Heart right ventricle (tissue), 16 donors: ENCODE data around the gene RBFOX1. TPM values are rescaled to one million over a fixed set of nuclear protein-coding genes. Genes with fewer than 3 reads are reported as not detected.

Experiments
- ATAC-seq, 8 donors: fragments of 200-7000 bp; cut with Tn5 transposase; one replicate each; pipeline ENCODE4 v1.9.1; 2020; ENCODE audit warnings: mild to moderate bottlenecking in 8 of 8, moderate library complexity in 8 of 8, moderate number of reproducible peaks in 1 of 8
- DNase-seq, 2 donors: peaks; one replicate each; pipeline ENCODE4 v3.0.0-alpha.2; 2020
- H3K27ac ChIP-seq, 10 donors: fragments of 200-600 bp; sonication (generic) in 2 of 10; one replicate each; pipeline versions ENCODE4 v1.5.0 to v1.8.0; 2020 to 2022; ENCODE audit warnings: mild to moderate bottlenecking in 3 of 10
- H3K27me3 ChIP-seq, 7 donors: fragments of 200-600 bp; one replicate each; pipeline ENCODE4 v1.8.0; 2021 to 2022; ENCODE audit warnings: mild to moderate bottlenecking in 2 of 7
- H3K36me3 ChIP-seq, 9 donors: fragments of 200-600 bp; sonication (generic) in 1 of 9; one replicate each; pipeline versions ENCODE4 v1.5.0 to v1.8.0; 2020 to 2022; ENCODE audit warnings: mild to moderate bottlenecking in 2 of 9
- H3K4me1 ChIP-seq, 9 donors: fragments of 200-600 bp; sonication (generic) in 1 of 9; one replicate each; pipeline versions ENCODE4 v1.5.0 to v1.8.0; 2020 to 2022; ENCODE audit warnings: mild to moderate bottlenecking in 4 of 9
- H3K4me3 ChIP-seq, 10 donors: fragments of 200-600 bp; sonication (generic) in 2 of 10; one replicate each; pipeline versions ENCODE4 v1.5.0 to v1.8.0; 2020 to 2022; ENCODE audit warnings: mild to moderate bottlenecking in 7 of 10, moderate library complexity in 2 of 10
- H3K9me3 ChIP-seq, 11 donors: fragments of 200-600 bp in 10 of 11; sonication (generic) in 2 of 11; one replicate each; pipeline versions ENCODE4 v1.5.0 to v1.8.0; 2013 to 2022; ENCODE audit warnings: mild to moderate bottlenecking in 2 of 11, control low read depth in 1 of 11, moderate library complexity in 1 of 11
- WGBS, 2 donors: extraction: QIAGEN DNeasy Blood & Tissue Kit; methylation state at CpG; one replicate each; pipeline ENCODE4 v1.1.7; 2013; ENCODE audit warnings: inconsistent platforms in 1 of 2; 5-methylcytosine and 5-hydroxymethylcytosine counted together
- intact Hi-C, 10 donors: fragments of 100-400 bp; cut with DNase I; formaldehyde crosslinking; loops; one replicate each; pipeline versions ENCODE4 v1.11.1 to v1.14.2; 2022
- polyA plus RNA-seq, 2 donors: library from polyadenylated mRNA; stranded (reverse); fragments of 200-250 nt; gene quantifications; one replicate each; pipeline ENCODE4 v1.2.3, GENCODE V29; 2013
- total RNA-seq, 10 donors: library from RNA; stranded (reverse); fragmentation: NEBNext Ultra II Directional in 3 of 10; extraction: Animal tissue kit (Norgen Biotek cat#: 25700) in 3 of 10; gene quantifications; one replicate each; pipeline versions ENCODE4 v1.2.1 to v1.2.4, GENCODE V29; 2021 to 2023
- TF ChIP-seq, protein P1 (sequence below), 9 donors: fragments of 200-600 bp; sonication (generic) in 2 of 9; IDR thresholded peaks; one replicate each; pipeline versions ENCODE4 v1.5.0 to v1.8.0; 2021 to 2022; ENCODE audit warnings: antibody characterized with exemption in 9 of 9, mild to moderate bottlenecking in 5 of 9, moderate library complexity in 1 of 9
- donor health status: Arrhythmogenic right ventricular cardiomyopathy.
- donor health status: ischemic (EF 13 %, LVEDD 7.1; RV severe dilation, severe dysfunction).
- donor health status: healthy with polysubstance abuse.
- donor health status: DM: no; HTN: yes; CAD: no.
- donor health status: DM: no; HTN: no; CAD: no.
- donor health status: ischemic (EF 25% LVEDD 6.9; RV normal size, moderate dysfunction).
- donor health status: ischemic (EF 25% LVEDD 5.7; RV mildly dilated, moderate dysfunction).
- donor health status: healthy.
- donor health status: DM: yes; HTN: yes; CAD: no.
- donor health status: Ischemic cardiomyopathy.
- donor health status: ischemic (EF 35%, LVEDD 5.7; RV mildly dilated, moderate dysfunction).
- donor health status: nonischemic (EF 11% LVEDD 7.7; RV severe dilation, severe dysfunction).
- donor health status: DM: yes; HTN: yes; CAD: no.
- donor health status: PGD.
- donor health status: ischemic (EF 29% LVEDD 5.4; RV normal size, mild dysfunction).
- donor health status: nonischemic (EF 23%, LVEDD 6.1; RV moderate dilation, normal function).

The RBFOX1 gene
- total and polyA plus RNA-seq, 12 donors, result 11.1 to 82.9 (median 53.4) TPM

GRCh38 chr16:7524419-7524818, 191.8 kb downstream of the RBFOX1 start:
- intact Hi-C loops, result no loop called here
- peaks cover 0 to 7% (median 0%) of the 10 kb centered on the region in 11 donors for H3K9me3 ChIP-seq
- TF ChIP-seq, protein P1, sequence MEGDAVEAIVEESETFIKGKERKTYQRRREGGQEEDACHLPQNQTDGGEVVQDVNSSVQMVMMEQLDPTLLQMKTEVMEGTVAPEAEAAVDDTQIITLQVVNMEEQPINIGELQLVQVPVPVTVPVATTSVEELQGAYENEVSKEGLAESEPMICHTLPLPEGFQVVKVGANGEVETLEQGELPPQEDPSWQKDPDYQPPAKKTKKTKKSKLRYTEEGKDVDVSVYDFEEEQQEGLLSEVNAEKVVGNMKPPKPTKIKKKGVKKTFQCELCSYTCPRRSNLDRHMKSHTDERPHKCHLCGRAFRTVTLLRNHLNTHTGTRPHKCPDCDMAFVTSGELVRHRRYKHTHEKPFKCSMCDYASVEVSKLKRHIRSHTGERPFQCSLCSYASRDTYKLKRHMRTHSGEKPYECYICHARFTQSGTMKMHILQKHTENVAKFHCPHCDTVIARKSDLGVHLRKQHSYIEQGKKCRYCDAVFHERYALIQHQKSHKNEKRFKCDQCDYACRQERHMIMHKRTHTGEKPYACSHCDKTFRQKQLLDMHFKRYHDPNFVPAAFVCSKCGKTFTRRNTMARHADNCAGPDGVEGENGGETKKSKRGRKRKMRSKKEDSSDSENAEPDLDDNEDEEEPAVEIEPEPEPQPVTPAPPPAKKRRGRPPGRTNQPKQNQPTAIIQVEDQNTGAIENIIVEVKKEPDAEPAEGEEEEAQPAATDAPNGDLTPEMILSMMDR (IDR thresholded peaks at IDR 0.05), result no peak
- no peaks in the 10 kb centered on the region for H3K27me3 ChIP-seq
- 16 to 21% methylated on average over 5 of the region's 5 CpGs for WGBS, 2 donors
- peak overlapping the region in 4 of 10 donors; percentile 1 to 35 (median 10) for H3K27ac ChIP-seq
- ATAC-seq (peak in 3 of 8 donors; percentile 27 to 57 (median 34)), DNase-seq (no peak)
- peaks cover 0 to 19% (median 3%) of the 10 kb centered on the region in 9 donors for H3K4me1 ChIP-seq
- no peaks in the 10 kb centered on the region for H3K36me3 ChIP-seq
- H3K4me3 ChIP-seq, result no peak overlapping the region

- ATAC-seq, result no peak
- TF ChIP-seq, protein P1 (IDR thresholded peaks at IDR 0.05), result no peak
Measured at GRCh38 chr16:7526736-7527135, 194.1 kb downstream of the RBFOX1 start.

DNA sequence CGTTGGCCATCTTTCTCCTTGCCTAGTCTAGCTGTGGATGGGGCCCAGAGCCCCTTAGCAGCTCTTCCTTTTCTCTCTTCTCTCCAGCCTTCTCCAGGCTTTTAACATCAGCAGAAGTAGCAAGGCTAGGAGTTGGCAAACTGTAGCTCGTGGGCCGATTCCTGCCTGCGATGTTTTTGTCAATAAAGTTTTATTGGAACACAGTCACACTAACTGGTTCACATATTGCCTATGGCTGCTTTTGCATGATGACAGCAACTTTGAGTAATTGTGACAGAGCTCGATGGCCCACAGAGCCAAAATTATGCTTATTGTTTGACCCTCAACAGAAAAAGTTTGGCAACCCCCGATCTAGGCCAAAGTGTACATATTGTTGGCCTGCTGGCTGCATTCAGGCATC, 199.9 kb downstream of the RBFOX1 start:
- 87 to 93% methylated on average over 6 of the region's 6 CpGs for WGBS, 2 donors
- no peak for ATAC-seq
- intact Hi-C loops, result no loop called here
- no peak overlapping the region for H3K27ac ChIP-seq
- peaks cover 0 to 12% (median 0%) of the 10 kb centered on the region in 11 donors for H3K9me3 ChIP-seq
- TF ChIP-seq, protein P1 (IDR thresholded peaks at IDR 0.05), result no peak
- H3K27me3 ChIP-seq, result no peaks in the 10 kb centered on the region
- no peaks in the 10 kb centered on the region for H3K36me3 ChIP-seq
- H3K4me3 ChIP-seq, result no peak overlapping the region
- no peak for DNase-seq
- H3K4me1 ChIP-seq, result peaks cover 0 to 5% (median 0%) of the 10 kb centered on the region in 9 donors

More at GRCh38 chr16:7526736-7527135, 194.1 kb downstream of the RBFOX1 start:
- Histone ChIP-seq H3K4me1 (peaks cover 0 to 23% (median 3%) of the 10 kb centered on the region in 9 donors), H3K4me3 (no peak overlapping the region), H3K27ac (no peak overlapping the region), H3K36me3 (no peaks in the 10 kb centered on the region), H3K27me3 (no peaks in the 10 kb centered on the region), H3K9me3 (peaks cover 0 to 7% (median 0%) of the 10 kb centered on the region in 11 donors)
- DNase-seq, result no peak
- intact Hi-C loops, result no loop called here
- WGBS, 2 donors, result 79 to 81% methylated on average over 6 of the region's 6 CpGs

- Histone ChIP-seq H3K4me1 (peaks cover 0 to 5% (median 0%) of the 10 kb centered on the region in 9 donors), H3K36me3 (no peaks in the 10 kb centered on the region), H3K4me3 (no peak overlapping the region), H3K27ac (no peak overlapping the region), H3K9me3 (peaks cover 0 to 27% (median 0%) of the 10 kb centered on the region in 11 donors), H3K27me3 (no peaks in the 10 kb centered on the region)
- 71 to 76% methylated on average over 7 of the region's 7 CpGs for WGBS, 2 donors
- TF ChIP-seq, protein P1 (IDR thresholded peaks at IDR 0.05), result no peak
- ATAC-seq (no peak), DNase-seq (no peak)
- intact Hi-C loops, result loop anchor here in 1 of 10 donors (5.0 kb wide), 1 partner anchor 68 kb away; no protein-coding TSS in a partner anchor
Measured at GRCh38 chr16:7534749-7535148, 202.1 kb downstream of the RBFOX1 start.
